Body of pancreas (tissue), 4 donors: ENCODE results near the gene CA12.

Experiments used
- CTCF ChIP-seq, 7 experiments: fragments of 450-650 bp in 4 of 7; fragments of 200-600 bp in 3 of 7; sonication (generic) in 3 of 7; IDR thresholded peaks; one replicate each; pipeline ENCODE4 v1.5.1; 2016 to 2019; ENCODE audit warnings: antibody characterized with exemption in 7 of 7
- POLR2A ChIP-seq, 3 donors: fragments of 450-650 bp; IDR thresholded peaks; one replicate each; pipeline ENCODE4 v1.6.1; 2016; ENCODE audit warnings: antibody characterized with exemption in 3 of 3, mild to moderate bottlenecking in 2 of 3

- TF ChIP-seq CTCF (IDR thresholded peaks at IDR 0.05) (no peak), POLR2A (IDR thresholded peaks at IDR 0.05) (no peak)
Observed at GRCh38 chr15:63306492-63307073, 75.1 kb downstream of the CA12 start.
